Measurements from ENCODE around the gene HPS6.
"Not testable (repeated sequence)": the region's sequence is repeated elsewhere in the genome, so short reads cannot be mapped to it uniquely, and the experiment has no call there.

Gene HPS6

DNA sequence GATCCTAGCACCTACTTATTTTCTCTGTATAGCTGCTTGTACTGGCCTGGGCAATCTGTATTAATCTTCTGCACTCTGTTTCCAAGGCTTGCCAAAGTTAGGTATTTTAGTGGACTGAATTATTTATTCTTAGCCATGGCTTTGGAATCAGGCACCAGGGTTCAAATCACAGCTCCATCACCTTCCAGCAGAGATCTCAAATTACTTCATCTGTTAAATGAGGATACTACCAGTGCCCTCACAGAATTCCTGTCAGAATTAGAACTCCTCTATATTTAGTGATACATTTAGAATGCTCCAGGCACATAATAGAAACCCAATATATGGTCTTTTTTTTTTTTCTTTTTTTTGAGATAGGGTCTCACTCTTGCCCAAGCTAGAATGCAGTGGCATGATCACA is 26.7 kb upstream of the HPS6 start:
- TF ChIP-seq CTCF (IDR thresholded peaks at IDR 0.05; ENCODE audit: control insufficient read depth, extremely low read depth, insufficient read depth) = no peak
- no peak for DNase-seq (ENCODE audit: low read depth)
- H3K4me3 ChIP-seq (ENCODE audit: low read depth, low read length) = no peak overlapping the region

- no peak for DNase-seq (ENCODE audit: low read depth)
- TF ChIP-seq CTCF (IDR thresholded peaks at IDR 0.05; ENCODE audit: control insufficient read depth, extremely low read depth, insufficient read depth) = no peak
- no peak overlapping the region for H3K4me3 ChIP-seq (ENCODE audit: low read depth, low read length)
Measured at GRCh38 chr10:102040305-102041050, 24.7 kb upstream of the HPS6 start.

DNA sequence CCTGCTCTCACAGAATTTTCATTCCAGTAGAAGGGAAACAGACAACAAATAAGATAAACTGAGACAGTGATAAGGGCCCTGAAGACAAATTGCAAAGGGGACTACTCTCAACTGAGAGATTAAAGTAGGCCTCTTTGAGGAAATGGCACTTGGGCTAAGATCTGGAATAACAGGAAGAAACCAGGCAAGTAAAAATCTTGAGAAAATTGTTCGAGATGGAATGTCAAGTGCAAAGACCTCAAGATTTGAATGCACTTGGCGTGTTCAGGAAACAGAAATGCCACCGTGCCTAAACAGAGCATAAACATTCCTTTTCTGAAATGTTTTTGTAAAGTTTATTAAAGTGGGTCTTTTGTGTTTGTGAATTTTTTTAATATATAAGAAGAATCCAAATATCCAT is 19.9 kb upstream of the HPS6 start:
- no peak for TF ChIP-seq CTCF (IDR thresholded peaks at IDR 0.05; ENCODE audit: control insufficient read depth, extremely low read depth, insufficient read depth)
- DNase-seq (ENCODE audit: low read depth) = no peak

GRCh38 chr10:102046095-102046494 is 19.1 kb upstream of the HPS6 start:
- no peak overlapping the region for H3K4me3 ChIP-seq (ENCODE audit: low read depth, low read length)
- TF ChIP-seq CTCF (IDR thresholded peaks at IDR 0.05; ENCODE audit: control insufficient read depth, extremely low read depth, insufficient read depth) = no peak

More for the DNA sequence above, 19.9 kb upstream of the HPS6 start:
- no peak overlapping the region for H3K4me3 ChIP-seq (ENCODE audit: low read depth, low read length)

DNA sequence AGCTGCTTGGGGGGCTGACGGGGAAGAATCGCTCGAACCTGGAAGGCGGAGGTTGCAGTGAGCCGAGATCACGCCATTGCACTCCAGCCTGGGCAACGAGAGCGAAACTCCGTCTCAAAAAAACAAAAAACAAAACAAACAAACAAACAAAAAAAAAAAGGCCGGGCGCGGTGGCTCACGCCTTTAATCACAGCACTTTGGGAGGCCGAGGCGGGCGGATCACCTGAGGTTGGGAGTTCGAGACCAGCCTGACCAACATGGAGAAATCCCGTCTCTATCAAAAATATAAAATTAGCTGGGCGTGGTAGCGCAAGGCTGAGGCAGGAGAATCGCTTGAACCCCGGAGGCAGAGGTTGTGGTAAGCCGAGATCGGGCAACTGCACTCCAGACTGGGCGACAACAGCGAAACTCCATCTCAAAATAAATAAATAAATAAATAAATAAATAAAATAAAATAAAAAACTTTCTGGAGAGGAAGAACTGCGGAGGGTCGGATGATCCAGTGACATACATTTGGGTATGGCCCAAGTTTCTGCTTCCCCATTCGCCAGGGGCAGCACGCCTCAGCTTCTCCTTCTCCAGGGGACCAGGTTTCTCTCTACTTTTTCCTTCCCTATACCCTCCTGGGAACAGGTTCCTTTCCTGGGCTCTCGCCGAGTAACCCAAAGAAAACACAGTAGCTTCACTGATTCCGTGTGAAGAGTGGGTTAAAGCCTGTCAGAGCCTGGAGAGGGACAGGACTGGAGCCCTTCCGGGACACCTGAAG is 10.1 kb upstream of the HPS6 start:
- not testable (repeated sequence) for DNase-seq (ENCODE audit: low read depth)
- H3K4me3 ChIP-seq (ENCODE audit: low read depth, low read length) = peak overlapping the region; percentile 94

More at GRCh38 chr10:102046095-102046494, 19.1 kb upstream of the HPS6 start:
- DNase-seq (ENCODE audit: low read depth) = no peak

DNA sequence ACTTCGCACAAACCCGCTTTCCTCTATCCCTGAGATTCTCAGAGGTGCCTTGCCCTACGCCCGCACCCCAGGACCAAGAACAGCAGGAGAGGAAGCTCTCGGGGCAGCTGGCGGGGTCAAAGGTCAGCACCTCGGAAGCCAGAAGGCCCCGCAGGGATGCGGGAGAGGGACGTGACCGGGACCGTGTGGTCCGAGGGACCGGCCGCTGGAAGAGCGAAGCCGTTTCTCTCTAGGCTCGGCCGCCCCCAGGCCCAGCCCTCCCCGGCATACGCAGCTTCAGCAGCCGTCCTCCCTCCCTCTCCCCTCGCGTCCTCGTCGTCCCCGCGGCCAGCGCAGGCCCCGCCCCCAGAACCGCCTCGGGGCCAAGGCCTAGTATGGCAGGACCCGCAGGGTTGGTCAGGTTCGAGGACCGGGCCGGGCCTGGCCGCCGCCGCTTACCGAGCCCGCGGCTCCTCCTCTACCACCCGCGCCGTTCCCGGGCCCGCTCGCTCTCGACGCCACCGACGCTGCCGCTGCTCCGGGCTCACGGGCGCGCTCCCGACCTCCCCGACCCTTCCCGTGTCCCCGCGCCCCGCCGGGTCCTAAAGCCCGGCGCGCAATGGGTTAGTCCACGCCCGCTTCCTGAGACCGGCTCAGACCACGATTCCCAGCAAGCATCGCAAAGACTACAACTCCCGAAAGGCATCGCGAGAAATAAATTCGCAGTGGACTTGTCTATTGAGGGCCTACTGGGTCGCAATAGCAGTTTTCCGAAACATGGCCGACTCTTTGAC is 9.3 kb upstream of the HPS6 start, which contains the start of gene ARMH3:
Gene ARMH3, minus strand, starts transcription at position 527 of the 773 bp plus-strand sequence. CDS start 16,059 bp downstream, outside the sequence.
- no peak for TF ChIP-seq CTCF (IDR thresholded peaks at IDR 0.05; ENCODE audit: control insufficient read depth, extremely low read depth, insufficient read depth)
- DNase-seq (ENCODE audit: low read depth) = peak; percentile 95
- peak within 1 kb of the TSS; percentile 94 for H3K4me3 ChIP-seq (ENCODE audit: low read depth, low read length)

DNA sequence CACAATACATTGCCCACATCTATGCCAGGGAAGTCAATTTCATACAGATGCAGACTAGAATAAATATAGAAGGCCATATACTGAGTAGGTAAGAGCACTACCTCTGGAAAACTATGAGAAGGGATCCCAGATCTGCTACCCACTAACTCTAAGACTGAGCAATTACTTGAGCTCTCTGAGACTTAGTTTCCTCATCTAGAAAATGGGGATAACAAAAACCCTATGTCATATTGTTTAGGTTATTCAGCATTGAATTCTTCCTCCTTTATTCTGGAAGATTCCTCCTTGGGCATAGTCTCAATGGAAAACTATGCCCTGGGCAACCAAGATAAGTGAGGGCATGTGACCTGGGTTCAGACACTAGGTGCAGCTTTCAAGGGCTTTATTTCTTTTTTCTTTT is 5.2 kb upstream of the HPS6 start:
- no peak for DNase-seq (ENCODE audit: low read depth)

More for the DNA sequence above, 5.2 kb upstream of the HPS6 start:
- TF ChIP-seq CTCF (IDR thresholded peaks at IDR 0.05; ENCODE audit: control insufficient read depth, extremely low read depth, insufficient read depth) = no peak
- H3K4me3 ChIP-seq (ENCODE audit: low read depth, low read length) = no peak overlapping the region
